H9 (cell line): Measurements from ENCODE around the gene NACC2. TPM values are rescaled to one million over a fixed set of nuclear protein-coding genes. Genes with fewer than 3 reads are reported as not detected.
A peak's percentile ranks its signal among the peaks of the same experiment; 100 is the strongest.

ENCODE experiments used
- DNase-seq: peaks from one replicate; pipeline ENCODE4 v3.0.0-alpha.2; 2017
- H2AFZ ChIP-seq: one replicate; pipeline ENCODE4 v1.6.1; 2013; ENCODE audit warnings: mild to moderate bottlenecking, low read length, control low read depth, moderate library complexity
- H2AK5ac ChIP-seq: 2 replicates; pipeline ENCODE4 v1.6.1; 2013; ENCODE audit warnings: low read length, control low read depth, mixed read lengths; ENCODE audit not compliant: insufficient read length
- H2BK120ac ChIP-seq: one replicate; pipeline ENCODE4 v1.6.1; 2013; ENCODE audit warnings: low read depth, mild to moderate bottlenecking, low read length, control low read depth, inconsistent platforms; ENCODE audit not compliant: poor library complexity, severe bottlenecking
- H2BK12ac ChIP-seq: 2 replicates; pipeline ENCODE4 v1.6.1; 2013; ENCODE audit warnings: low read length, control low read depth, mixed read lengths, low read depth; ENCODE audit not compliant: insufficient read length
- H2BK15ac ChIP-seq: 2 replicates; pipeline ENCODE4 v1.6.1; 2013; ENCODE audit warnings: low read depth, low read length, control low read depth
- H2BK20ac ChIP-seq: one replicate; pipeline ENCODE4 v1.6.1; 2013; ENCODE audit warnings: low read depth, mild to moderate bottlenecking, low read length, control low read depth, inconsistent platforms; ENCODE audit not compliant: poor library complexity, severe bottlenecking
- H2BK5ac ChIP-seq: 2 replicates; pipeline ENCODE4 v1.6.1; 2013; ENCODE audit warnings: low read length, control low read depth, mixed read lengths; ENCODE audit not compliant: insufficient read length
- H3K14ac ChIP-seq: 2 replicates; pipeline ENCODE4 v1.6.1; 2013; ENCODE audit warnings: low read length, control low read depth; ENCODE audit not compliant: insufficient read depth
- H3K18ac ChIP-seq: 2 replicates; pipeline ENCODE4 v1.6.1; 2013; ENCODE audit warnings: low read depth, mild to moderate bottlenecking, mixed read lengths, low read length, control low read depth; ENCODE audit not compliant: insufficient read length
- H3K23ac ChIP-seq: 2 replicates; pipeline ENCODE4 v1.6.1; 2013; ENCODE audit warnings: low read length, control low read depth, mixed read lengths, low read depth; ENCODE audit not compliant: insufficient read length
- H3K23me2 ChIP-seq: 2 replicates; pipeline ENCODE4 v1.6.1; 2013; ENCODE audit warnings: low read depth, mild to moderate bottlenecking, mixed read lengths, low read length, control low read depth; ENCODE audit not compliant: insufficient read length, poor library complexity, severe bottlenecking
- H3K27ac ChIP-seq: 2 replicates; pipeline ENCODE4 v1.5.1; 2013; ENCODE audit warnings: low read length, control low read depth, mixed read lengths, low read depth; ENCODE audit not compliant: insufficient read length
- H3K27me3 ChIP-seq: 2 replicates; pipeline ENCODE4 v1.6.1; 2013; ENCODE audit warnings: low read length, control low read depth, inconsistent platforms; ENCODE audit not compliant: insufficient read depth
- H3K4ac ChIP-seq: 2 replicates; pipeline ENCODE4 v1.6.1; 2013; ENCODE audit warnings: low read depth, mild to moderate bottlenecking, control low read depth, inconsistent platforms, low read length, moderate library complexity
- H3K4me1 ChIP-seq: 2 replicates; pipeline ENCODE4 v1.6.1; 2013; ENCODE audit warnings: low read length, control low read depth, inconsistent platforms; ENCODE audit not compliant: insufficient read depth
- H3K4me2 ChIP-seq: 2 replicates; pipeline ENCODE4 v1.6.1; 2013; ENCODE audit warnings: low read length, control low read depth, mixed read lengths; ENCODE audit not compliant: insufficient read length, insufficient read depth
- H3K56ac ChIP-seq: 2 replicates; pipeline ENCODE4 v1.6.1; 2013; ENCODE audit warnings: low read depth, mild to moderate bottlenecking, mixed read lengths, low read length, control low read depth; ENCODE audit not compliant: insufficient read length
- H3K79me1 ChIP-seq: 2 replicates; pipeline ENCODE4 v1.6.1; 2013; ENCODE audit warnings: low read depth, mild to moderate bottlenecking, moderate library complexity, low read length, control low read depth, inconsistent platforms; ENCODE audit not compliant: insufficient read depth, poor library complexity, severe bottlenecking
- H3K79me2 ChIP-seq: 2 replicates; pipeline ENCODE4 v1.6.1; 2013; ENCODE audit warnings: low read length, control low read depth, inconsistent platforms; ENCODE audit not compliant: insufficient read depth
- H3K9ac ChIP-seq: 2 replicates; pipeline ENCODE4 v1.6.1; 2013; ENCODE audit warnings: low read length, control low read depth, mixed read lengths; ENCODE audit not compliant: insufficient read length; ENCODE audit errors: extremely low read depth
- H3K9me3 ChIP-seq: one replicate; pipeline ENCODE4 v1.6.1; 2013; ENCODE audit warnings: low read depth, low read length, inconsistent platforms; ENCODE audit not compliant: control insufficient read depth
- H3T11ph ChIP-seq: one replicate; pipeline ENCODE4 v1.6.1; 2013; ENCODE audit warnings: mild to moderate bottlenecking, low read length, control low read depth, inconsistent platforms
- H4K20me1 ChIP-seq: one replicate; pipeline ENCODE4 v1.6.1; 2013; ENCODE audit not compliant: control insufficient read depth, insufficient read length, insufficient read depth
- H4K5ac ChIP-seq: 2 replicates; pipeline ENCODE4 v1.6.1; 2013; ENCODE audit warnings: low read depth, mild to moderate bottlenecking, mixed read lengths, low read length, control low read depth; ENCODE audit not compliant: insufficient read length
- H4K8ac ChIP-seq: replicated peaks from 2 replicates; pipeline ENCODE4 v1.6.1; 2013; ENCODE audit warnings: low read length, control low read depth, mixed read lengths, low read depth; ENCODE audit not compliant: insufficient read length
- H4K91ac ChIP-seq: 2 replicates; pipeline ENCODE4 v1.6.1; 2013; ENCODE audit warnings: low read depth, mild to moderate bottlenecking, moderate library complexity, mixed read lengths, low read length, control low read depth; ENCODE audit not compliant: insufficient read length
- H3K27ac Mint-ChIP-seq, 3 experiments: 2 replicates in 2 of 3; 3 replicates in 1 of 3; pipeline ENCODE4 v1.8.0; 2020 to 2021; ENCODE audit warnings: mixed read lengths in 3 of 3, mild to moderate bottlenecking in 1 of 3, moderate library complexity in 1 of 3
- H3K27me3 Mint-ChIP-seq: 2 replicates; pipeline ENCODE4 v1.8.0; 2021; ENCODE audit warnings: low read depth, mild to moderate bottlenecking, moderate library complexity, mixed read lengths
- H3K36me3 Mint-ChIP-seq, 3 experiments: 2 replicates in 2 of 3; 3 replicates in 1 of 3; pipeline ENCODE4 v1.8.0; 2020 to 2021; ENCODE audit warnings: low read depth in 3 of 3, mixed read lengths in 3 of 3; ENCODE audit not compliant: insufficient read depth in 1 of 3
- H3K4me1 Mint-ChIP-seq, 2 experiments: 2 replicates each; pipeline ENCODE4 v1.8.0; 2020; ENCODE audit warnings: mixed read lengths in 2 of 2
- H3K4me3 Mint-ChIP-seq, 2 experiments: 2 replicates in 1 of 2; 3 replicates in 1 of 2; pipeline ENCODE4 v1.8.0; 2020 to 2021; ENCODE audit warnings: mild to moderate bottlenecking in 2 of 2, mixed read lengths in 2 of 2, moderate library complexity in 1 of 2
- H3K9me3 Mint-ChIP-seq, 2 experiments: 2 replicates in 1 of 2; 3 replicates in 1 of 2; pipeline ENCODE4 v1.8.0; 2020; ENCODE audit warnings: mild to moderate bottlenecking in 2 of 2, mixed read lengths in 2 of 2, moderate library complexity in 1 of 2
- CTCF ChIP-seq: fragments of 200-600 bp; sonication (generic); conservative IDR thresholded peaks from 3 replicates; pipeline ENCODE4 v1.8.0; 2021; ENCODE audit warnings: antibody characterized with exemption, mild to moderate bottlenecking
- WGBS: extraction: QIAGEN DNeasy Blood & Tissue Kit; methylation state at CpG from one replicate; pipeline ENCODE4 v1.1.7; 2013; ENCODE audit warnings: missing lambda C conversion rate, low lambda C conversion rate, mixed read lengths; ENCODE audit not compliant: insufficient read length; ENCODE audit errors: extremely low coverage; 5-methylcytosine and 5-hydroxymethylcytosine counted together
- total RNA-seq: library from RNA; stranded (reverse); gene quantifications from 2 replicates; pipeline ENCODE4 v1.2.1, GENCODE V29; 2021

The NACC2 gene
- total RNA-seq, 1 experiment from 2014 or later = 11.5 TPM

GRCh38 chr9:136050266-136050700 is 44.8 kb downstream of the NACC2 start:
- Histone ChIP-seq H3K56ac (no peak overlapping the region), H3T11ph (no peak overlapping the region), H3K9me3 (no peaks in the 10 kb centered on the region), H4K20me1 (no peaks in the 10 kb centered on the region), H3K4me2 (peak overlapping the region; percentile 55), H4K5ac (no peak overlapping the region), H3K4me1 (no peaks in the 10 kb centered on the region), H2AFZ (no peak overlapping the region), H3K27me3 (no peaks in the 10 kb centered on the region), H4K91ac (no peak overlapping the region), H3K23me2 (peaks cover 7% of the 10 kb centered on the region), H2BK12ac (no peak overlapping the region), H2BK15ac (no peak overlapping the region), H4K8ac (no peak overlapping the region), H3K79me2 (no peaks in the 10 kb centered on the region), H3K4ac (no peak overlapping the region), H3K18ac (no peak overlapping the region), H2BK5ac (no peak overlapping the region), H3K14ac (0 out of 2 replicates have a peak overlapping the region, but pooled peaks have one; percentile 19), H2BK120ac (no peak overlapping the region), H3K23ac (no peak overlapping the region), H3K9ac (no peak overlapping the region), H3K79me1 (no peaks in the 10 kb centered on the region), H2AK5ac (no peak overlapping the region), H2BK20ac (no peak overlapping the region), H3K27ac (no peak overlapping the region)
- DNase-seq = peak; percentile 54
- peak overlapping the region; percentile 54 to 65 for H3K4me3 Mint-ChIP-seq
- H3K27ac Mint-ChIP-seq = no peak overlapping the region
- WGBS = no CpG with 5 or more reads among the region's 36 CpGs
- no peaks in the 10 kb centered on the region for H3K27me3 Mint-ChIP-seq
- H3K36me3 Mint-ChIP-seq = peaks cover 0 to 11% (median 0%) of the 10 kb centered on the region in 3 experiments; a peak in 2 of 7 replicates
- H3K4me1 Mint-ChIP-seq = peaks cover 11 to 26% of the 10 kb centered on the region in 2 experiments
- no peak for TF ChIP-seq CTCF
- H3K9me3 Mint-ChIP-seq = no peaks in the 10 kb centered on the region
